Retinal pigment epithelial cell (primary cell): Measurements from ENCODE around the gene HOMEZ.

Experiments
- DNase-seq: peaks from one replicate; pipeline ENCODE4 v3.0.0-alpha.2; 2010; ENCODE audit warnings: low read depth
- H3K4me3 ChIP-seq: 2 replicates; pipeline ENCODE4 v1.5.1; 2011; ENCODE audit warnings: mild to moderate bottlenecking, low read length, control low read depth, moderate library complexity
- TF ChIP-seq, protein P1 (sequence below): conservative IDR thresholded peaks from 2 replicates; pipeline ENCODE4 v1.5.1; 2011; ENCODE audit warnings: low read depth, low read length, control low read depth, inconsistent platforms

The HOMEZ gene

GRCh38 chr14:23258256-23258655 lies 27.7 kb downstream of the HOMEZ start:
- TF ChIP-seq, protein P1, sequence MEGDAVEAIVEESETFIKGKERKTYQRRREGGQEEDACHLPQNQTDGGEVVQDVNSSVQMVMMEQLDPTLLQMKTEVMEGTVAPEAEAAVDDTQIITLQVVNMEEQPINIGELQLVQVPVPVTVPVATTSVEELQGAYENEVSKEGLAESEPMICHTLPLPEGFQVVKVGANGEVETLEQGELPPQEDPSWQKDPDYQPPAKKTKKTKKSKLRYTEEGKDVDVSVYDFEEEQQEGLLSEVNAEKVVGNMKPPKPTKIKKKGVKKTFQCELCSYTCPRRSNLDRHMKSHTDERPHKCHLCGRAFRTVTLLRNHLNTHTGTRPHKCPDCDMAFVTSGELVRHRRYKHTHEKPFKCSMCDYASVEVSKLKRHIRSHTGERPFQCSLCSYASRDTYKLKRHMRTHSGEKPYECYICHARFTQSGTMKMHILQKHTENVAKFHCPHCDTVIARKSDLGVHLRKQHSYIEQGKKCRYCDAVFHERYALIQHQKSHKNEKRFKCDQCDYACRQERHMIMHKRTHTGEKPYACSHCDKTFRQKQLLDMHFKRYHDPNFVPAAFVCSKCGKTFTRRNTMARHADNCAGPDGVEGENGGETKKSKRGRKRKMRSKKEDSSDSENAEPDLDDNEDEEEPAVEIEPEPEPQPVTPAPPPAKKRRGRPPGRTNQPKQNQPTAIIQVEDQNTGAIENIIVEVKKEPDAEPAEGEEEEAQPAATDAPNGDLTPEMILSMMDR = no peak
- DNase-seq = no peak
- no peak overlapping the region for H3K4me3 ChIP-seq

GRCh38 chr14:23252420-23253333 lies 33.3 kb downstream of the HOMEZ start:
- TF ChIP-seq, protein P1 = no peak
- H3K4me3 ChIP-seq = no peak overlapping the region
- DNase-seq = no peak

GRCh38 chr14:23252006-23252405 lies 33.9 kb downstream of the HOMEZ start:
- DNase-seq = no peak
- no peak overlapping the region for H3K4me3 ChIP-seq
- TF ChIP-seq, protein P1 = no peak

DNA sequence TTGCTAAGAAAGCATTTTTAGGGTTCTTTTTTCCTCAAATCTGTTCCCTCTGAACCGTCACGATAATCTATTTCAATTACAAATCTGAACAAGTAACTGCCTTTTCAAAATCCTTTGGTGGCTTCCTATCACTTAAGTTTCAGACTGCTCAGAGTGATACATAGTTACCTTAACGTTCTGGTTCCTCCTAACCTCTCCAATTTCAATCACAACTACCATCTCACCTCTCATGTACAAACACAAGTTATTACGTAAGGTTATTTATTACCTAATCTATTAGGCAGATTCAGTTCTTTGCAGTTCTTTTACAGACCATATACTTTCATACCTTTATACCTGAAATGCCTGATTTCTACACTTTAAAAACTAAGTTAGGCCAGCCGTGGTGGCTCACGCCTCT lies 36.1 kb downstream of the HOMEZ start:
- no peak overlapping the region for H3K4me3 ChIP-seq
- TF ChIP-seq, protein P1 = no peak
- no peak for DNase-seq

DNA sequence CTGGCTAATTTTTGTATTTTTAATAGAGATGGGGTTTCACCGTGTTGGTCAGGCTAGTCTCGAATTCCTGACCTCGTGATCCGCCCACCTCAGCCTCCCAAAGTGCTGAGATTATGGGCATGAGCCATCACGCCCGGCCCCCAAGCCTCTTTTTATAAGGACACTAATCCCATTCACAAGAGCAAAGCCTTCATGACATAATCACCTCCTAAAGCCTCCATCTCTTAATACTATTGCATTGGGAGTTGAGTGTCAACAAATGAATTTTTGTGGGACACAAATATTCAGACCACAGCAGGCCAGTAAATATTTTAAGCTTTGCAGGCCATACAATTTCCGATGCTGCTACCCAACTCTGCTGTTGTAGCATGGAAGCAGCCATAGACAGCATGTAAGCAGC lies 37.3 kb downstream of the HOMEZ start:
- TF ChIP-seq, protein P1 = no peak
- no peak for DNase-seq
- no peak overlapping the region for H3K4me3 ChIP-seq

DNA sequence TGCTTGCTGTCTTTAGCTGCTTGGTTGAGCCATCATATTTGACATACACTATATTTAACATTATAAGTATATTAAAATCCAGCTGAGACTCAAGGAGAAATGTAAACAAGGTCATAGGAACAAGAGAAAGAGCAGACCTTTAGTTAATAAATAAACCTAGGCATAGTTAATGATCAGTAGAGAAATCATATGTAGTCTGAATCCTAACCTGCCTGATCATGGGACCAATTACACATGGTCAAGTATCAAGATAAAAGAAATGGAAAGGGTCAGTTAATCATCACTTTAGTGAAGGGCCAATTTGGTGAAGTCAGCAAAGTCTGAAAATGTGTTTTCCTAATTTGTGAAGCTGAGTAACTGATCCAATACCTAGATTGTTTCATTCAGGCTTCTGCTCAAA lies 40.6 kb downstream of the HOMEZ start:
- no peak overlapping the region for H3K4me3 ChIP-seq
- no peak for DNase-seq
- TF ChIP-seq, protein P1 = no peak

GRCh38 chr14:23243066-23243465 lies 42.9 kb downstream of the HOMEZ start:
- H3K4me3 ChIP-seq = no peak overlapping the region
- TF ChIP-seq, protein P1 = no peak
- no peak for DNase-seq
